ENCODE measurements around the gene NFASC. TPM values are rescaled to one million over a fixed set of nuclear protein-coding genes. Genes with fewer than 3 reads are reported as not detected.

Gene NFASC
- total and polyA plus RNA-seq, 3 donors from 2014 or later: 9.9 to 13.9 (median 10.2) TPM

- intact Hi-C loops (cut with DNase I; ENCODE audit: low total_unique reads): no loop called here
- TF ChIP-seq CTCF (IDR thresholded peaks at IDR 0.05) (no peak), POLR2A (IDR thresholded peaks at IDR 0.05) (no peak)
- no peak for DNase-seq
- no peak overlapping the region for H3K27ac ChIP-seq
- H3K4me3 ChIP-seq: no peak overlapping the region
- H3K27me3 ChIP-seq: no peaks in the 10 kb centered on the region
- WGBS, 2 donors: 56 to 68% methylated on average over 3 of the region's 3 CpGs
- H3K9me3 ChIP-seq: no peaks in the 10 kb centered on the region
- no peaks in the 10 kb centered on the region for H3K4me1 ChIP-seq
- H3K36me3 ChIP-seq (ENCODE audit: low read depth, missing control alignments): no peaks in the 10 kb centered on the region
These were observed 28.3 kb upstream of the NFASC start for GRCh38 chr1:204842369-204842768.

- intact Hi-C loops (cut with DNase I; ENCODE audit: low total_unique reads): no loop called here
- no peak overlapping the region for H3K27ac ChIP-seq
- H3K27me3 ChIP-seq: no peaks in the 10 kb centered on the region
- no peak for DNase-seq
- H3K4me1 ChIP-seq: no peaks in the 10 kb centered on the region
- no peak overlapping the region for H3K4me3 ChIP-seq
- H3K9me3 ChIP-seq: no peaks in the 10 kb centered on the region
- H3K36me3 ChIP-seq (ENCODE audit: low read depth, missing control alignments): no peaks in the 10 kb centered on the region
- TF ChIP-seq CTCF (IDR thresholded peaks at IDR 0.05) (no peak), POLR2A (IDR thresholded peaks at IDR 0.05) (no peak)
These were observed 27.8 kb upstream of the NFASC start for GRCh38 chr1:204842892-204843291.

GRCh38 chr1:204846546-204846945 is 24.1 kb upstream of the NFASC start:
- no peak overlapping the region for H3K27ac ChIP-seq
- no peak for DNase-seq
- intact Hi-C loops (cut with DNase I; ENCODE audit: low total_unique reads): no loop called here
- TF ChIP-seq POLR2A (IDR thresholded peaks at IDR 0.05) (no peak), CTCF (IDR thresholded peaks at IDR 0.05) (no peak)
- H3K27me3 ChIP-seq: no peaks in the 10 kb centered on the region
- 85% methylated on average over 3 of the region's 3 CpGs; no CpG with 5 or more reads in 1 of the 2 donors for WGBS, 2 donors
- H3K9me3 ChIP-seq: no peaks in the 10 kb centered on the region
- no peaks in the 10 kb centered on the region for H3K36me3 ChIP-seq (ENCODE audit: low read depth, missing control alignments)
- H3K4me1 ChIP-seq: no peaks in the 10 kb centered on the region
- H3K4me3 ChIP-seq: no peak overlapping the region

GRCh38 chr1:204848579-204848978 is 22.1 kb upstream of the NFASC start:
- H3K36me3 ChIP-seq (ENCODE audit: low read depth, missing control alignments): no peaks in the 10 kb centered on the region
- H3K4me1 ChIP-seq: no peaks in the 10 kb centered on the region
- intact Hi-C loops (cut with DNase I; ENCODE audit: low total_unique reads): no loop called here
- 80 to 84% methylated on average over 5 of the region's 5 CpGs for WGBS, 2 donors
- no peaks in the 10 kb centered on the region for H3K27me3 ChIP-seq
- no peak for TF ChIP-seq CTCF (IDR thresholded peaks at IDR 0.05)
- no peak for TF ChIP-seq POLR2A (IDR thresholded peaks at IDR 0.05)
- no peak overlapping the region for H3K4me3 ChIP-seq
- no peaks in the 10 kb centered on the region for H3K9me3 ChIP-seq
- no peak overlapping the region for H3K27ac ChIP-seq
- no peak for DNase-seq

GRCh38 chr1:204852854-204853253 is 17.8 kb upstream of the NFASC start:
- TF ChIP-seq POLR2A (IDR thresholded peaks at IDR 0.05): no peak
- no peak for TF ChIP-seq CTCF (IDR thresholded peaks at IDR 0.05)
- 100% methylated on average over 2 of the region's 2 CpGs for WGBS, 2 donors
- Histone ChIP-seq H3K4me1 (no peaks in the 10 kb centered on the region), H3K36me3 (ENCODE audit: low read depth, missing control alignments) (no peaks in the 10 kb centered on the region), H3K27ac (no peak overlapping the region), H3K9me3 (no peaks in the 10 kb centered on the region), H3K4me3 (no peak overlapping the region), H3K27me3 (no peaks in the 10 kb centered on the region)
- DNase-seq: no peak
- intact Hi-C loops (cut with DNase I; ENCODE audit: low total_unique reads): no loop called here

Measured in testis (tissue), 3 donors.